ENCODE results near the gene CLEC4M.

CLEC4M gene

DNA sequence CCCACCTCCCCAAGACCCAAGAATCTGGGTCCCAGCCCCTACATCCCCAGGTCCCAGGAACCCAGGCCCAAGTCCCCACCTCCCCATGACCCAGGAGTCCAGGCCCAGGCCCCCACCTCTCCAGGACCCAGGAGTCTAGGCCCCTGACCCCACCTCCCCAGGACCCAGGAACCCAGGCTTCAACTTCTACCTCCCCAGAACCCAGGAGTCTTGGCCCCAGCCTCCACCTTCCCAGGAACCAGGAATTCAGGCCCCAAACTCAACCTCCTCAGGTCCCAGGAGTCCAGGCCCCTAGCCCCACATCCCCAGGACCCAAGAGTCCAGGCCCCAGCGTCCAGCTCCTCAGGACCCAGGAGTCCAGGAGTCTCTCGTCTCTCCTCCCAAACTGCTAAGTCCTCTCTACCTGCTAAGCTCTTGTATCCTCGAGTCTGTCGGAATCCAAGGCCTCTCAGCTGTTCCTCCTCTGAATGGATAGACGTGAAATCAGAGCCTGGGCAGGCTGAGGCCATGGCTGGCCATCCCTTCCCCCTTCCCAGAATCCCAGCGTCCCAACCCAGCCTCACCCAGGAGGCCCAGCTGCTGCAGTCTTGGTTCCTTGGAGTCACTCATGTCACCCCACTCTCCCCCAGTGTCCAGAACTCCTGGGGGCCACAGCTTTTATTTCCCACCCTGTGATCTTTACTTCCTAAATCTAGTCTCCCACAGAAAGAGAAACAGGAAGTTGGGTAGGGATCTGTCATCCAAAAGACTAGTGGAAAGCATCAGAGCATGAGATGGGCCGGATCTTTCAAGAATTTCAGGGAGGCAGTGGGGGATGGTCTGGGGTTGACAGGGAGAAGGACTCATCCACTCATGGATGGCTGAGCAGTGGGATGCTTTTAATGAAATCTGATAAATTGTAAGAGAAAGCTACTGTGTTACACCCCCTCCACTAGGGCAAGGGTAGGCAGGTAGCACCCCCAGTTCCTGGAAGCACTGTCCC, 15.8 kb upstream of the CLEC4M start, which contains the start of gene CD209:
Gene CD209, minus strand, starts transcription at position 632 of the 982 bp plus-strand sequence. Its CDS starts 23 bp downstream, at position 609.
- TF ChIP-seq GATA2 (IDR thresholded peaks at IDR 0.05; ENCODE audit: low read depth, low read length) (no peak), GATA3 (IDR thresholded peaks at IDR 0.05; ENCODE audit: low read depth, low read length) (no peak)

GRCh38 chr19:7748171-7748570, 14.9 kb upstream of the CLEC4M start:
- TF ChIP-seq GATA3 (IDR thresholded peaks at IDR 0.05; ENCODE audit: low read depth, low read length) (no peak), GATA2 (IDR thresholded peaks at IDR 0.05; ENCODE audit: low read depth, low read length) (no peak)

- TF ChIP-seq GATA3 (IDR thresholded peaks at IDR 0.05; ENCODE audit: low read depth, low read length) (no peak), GATA2 (IDR thresholded peaks at IDR 0.05; ENCODE audit: low read depth, low read length) (no peak)
These were observed 14.3 kb upstream of the CLEC4M start for GRCh38 chr19:7748756-7749155.

GRCh38 chr19:7751157-7751783, 11.8 kb upstream of the CLEC4M start:
- TF ChIP-seq GATA3 (IDR thresholded peaks at IDR 0.05; ENCODE audit: low read depth, low read length) (no peak), GATA2 (IDR thresholded peaks at IDR 0.05; ENCODE audit: low read depth, low read length) (no peak)

DNA sequence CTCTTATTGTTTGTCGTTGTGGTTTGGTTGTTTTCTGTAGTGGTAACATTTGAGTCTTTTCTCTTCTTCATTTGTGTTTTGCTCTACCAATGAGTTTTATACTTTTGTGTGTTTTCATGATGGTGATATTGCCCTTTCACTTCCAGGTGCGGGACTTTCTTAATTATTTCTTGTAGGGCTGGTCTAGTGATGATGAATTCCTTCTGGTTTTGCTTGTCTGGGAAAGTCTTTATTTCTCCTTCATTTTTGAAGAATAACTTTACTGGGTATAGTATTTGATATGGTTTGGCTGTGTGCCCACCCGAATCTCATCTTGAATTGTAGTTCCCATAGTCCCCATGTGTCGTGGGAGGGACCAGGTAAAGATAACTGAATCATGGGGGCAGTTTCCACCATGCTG, 6.8 kb upstream of the CLEC4M start:
- TF ChIP-seq GATA2 (IDR thresholded peaks at IDR 0.05; ENCODE audit: low read depth, low read length) (no peak), GATA3 (IDR thresholded peaks at IDR 0.05; ENCODE audit: low read depth, low read length) (no peak)

DNA sequence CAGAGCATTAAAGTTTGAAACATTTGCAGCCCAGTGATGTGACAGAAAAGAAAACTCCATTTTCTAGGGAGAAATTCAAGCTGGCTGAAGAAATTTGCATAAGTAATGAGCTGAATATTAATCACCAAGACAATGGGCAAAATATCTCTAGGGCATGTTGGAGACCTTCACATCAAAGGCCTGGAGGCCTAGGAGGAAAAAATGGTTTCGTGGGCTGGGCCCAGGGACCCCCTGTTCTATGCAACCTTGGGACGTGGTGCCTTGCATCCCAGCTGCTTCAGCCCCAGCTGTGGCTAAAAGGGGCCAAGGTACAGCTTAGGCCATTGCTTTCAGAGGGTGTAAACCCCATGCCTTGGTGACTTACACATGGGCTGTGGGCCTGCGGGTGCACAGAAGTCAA, 5.7 kb upstream of the CLEC4M start:
- TF ChIP-seq GATA2 (IDR thresholded peaks at IDR 0.05; ENCODE audit: low read depth, low read length) (no peak), GATA3 (IDR thresholded peaks at IDR 0.05; ENCODE audit: low read depth, low read length) (no peak)

DNA sequence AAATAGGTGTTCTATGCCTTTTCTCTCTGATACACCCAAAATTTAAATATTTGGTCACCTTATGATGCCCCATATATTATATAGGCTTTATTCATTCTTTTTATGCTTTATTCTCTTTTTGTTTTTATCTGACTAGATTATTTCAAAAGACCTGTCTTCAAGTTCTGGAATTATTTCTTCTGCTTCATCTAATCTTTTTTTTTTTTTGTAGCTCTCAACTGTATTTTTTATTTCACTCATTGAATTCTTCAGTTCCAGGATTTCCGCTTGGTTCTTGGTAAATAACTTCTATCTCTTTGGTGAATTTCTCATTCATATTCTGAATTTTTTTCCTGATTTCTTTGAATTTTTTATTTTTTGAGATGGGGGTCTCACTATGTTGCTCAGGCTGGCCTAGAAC, 3.9 kb upstream of the CLEC4M start:
- TF ChIP-seq GATA3 (IDR thresholded peaks at IDR 0.05; ENCODE audit: low read depth, low read length) (no peak), GATA2 (IDR thresholded peaks at IDR 0.05; ENCODE audit: low read depth, low read length) (no peak)

DNA sequence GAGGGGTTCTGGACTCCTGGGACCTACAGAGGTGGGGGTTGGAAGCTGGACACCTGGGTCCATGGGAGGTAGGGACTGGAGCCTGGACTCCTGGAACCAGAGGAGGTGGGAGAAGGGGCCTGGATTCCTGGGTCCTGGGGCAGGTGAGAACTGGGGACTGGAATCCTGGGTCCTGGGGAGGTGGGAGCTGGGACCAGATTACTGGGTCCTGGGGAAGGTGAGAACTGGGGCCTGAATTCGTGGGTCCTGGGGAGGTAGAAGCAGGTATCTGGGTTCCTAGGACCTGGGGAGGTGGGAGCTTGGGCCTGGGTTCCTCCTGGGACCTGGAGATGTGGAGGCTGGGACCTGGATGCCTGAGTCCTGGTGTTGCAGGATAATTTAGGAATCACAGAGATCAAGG, 653 bp downstream of the CLEC4M start:
- TF ChIP-seq GATA3 (IDR thresholded peaks at IDR 0.05; ENCODE audit: low read depth, low read length) (no peak), GATA2 (IDR thresholded peaks at IDR 0.05; ENCODE audit: low read depth, low read length) (no peak)

DNA sequence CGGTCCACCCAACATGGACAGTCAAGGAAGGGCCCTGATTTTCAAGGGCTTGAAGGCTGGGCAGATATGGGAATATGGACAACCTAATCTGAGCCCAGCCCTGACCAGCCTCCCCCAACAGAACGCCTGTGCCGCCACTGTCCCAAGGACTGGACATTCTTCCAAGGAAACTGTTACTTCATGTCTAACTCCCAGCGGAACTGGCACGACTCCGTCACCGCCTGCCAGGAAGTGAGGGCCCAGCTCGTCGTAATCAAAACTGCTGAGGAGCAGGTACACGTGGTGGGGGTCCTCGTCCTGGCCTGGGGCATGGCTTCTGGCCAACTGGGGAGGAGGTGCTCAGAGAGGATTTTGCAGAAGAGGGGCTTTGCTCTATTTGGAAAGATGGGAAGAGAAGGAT, 3.5 kb downstream of the CLEC4M start:
- no peak for TF ChIP-seq GATA2 (IDR thresholded peaks at IDR 0.05; ENCODE audit: low read depth, low read length)
- no peak for TF ChIP-seq GATA3 (IDR thresholded peaks at IDR 0.05; ENCODE audit: low read depth, low read length)

- TF ChIP-seq GATA3 (IDR thresholded peaks at IDR 0.05; ENCODE audit: low read depth, low read length) (no peak), GATA2 (IDR thresholded peaks at IDR 0.05; ENCODE audit: low read depth, low read length) (no peak)
These were observed 4.4 kb downstream of the CLEC4M start for GRCh38 chr19:7767487-7767886.

DNA sequence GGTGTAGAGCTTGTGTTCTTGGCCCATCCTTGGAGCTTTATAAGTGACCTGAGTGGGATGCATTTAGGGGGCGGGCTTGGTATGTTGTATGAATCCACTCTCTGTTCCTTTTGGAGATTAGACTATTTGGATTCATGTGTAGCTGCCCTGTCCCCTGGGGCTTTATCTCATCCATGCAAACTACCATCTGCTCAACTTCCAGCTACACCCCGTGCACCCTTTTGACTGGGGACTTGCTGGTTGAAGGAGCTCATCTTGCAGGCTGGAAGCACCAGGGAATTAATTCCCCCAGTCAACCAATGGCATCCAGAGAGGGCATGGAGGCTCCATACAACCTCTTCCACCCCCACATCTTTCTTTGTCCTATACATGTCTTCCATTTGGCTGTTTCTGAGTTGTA, 6.1 kb downstream of the CLEC4M start:
- TF ChIP-seq GATA2 (IDR thresholded peaks at IDR 0.05; ENCODE audit: low read depth, low read length) (no peak), GATA3 (IDR thresholded peaks at IDR 0.05; ENCODE audit: low read depth, low read length) (no peak)

GRCh38 chr19:7771072-7771471, 8.0 kb downstream of the CLEC4M start:
- TF ChIP-seq GATA3 (IDR thresholded peaks at IDR 0.05; ENCODE audit: low read depth, low read length) = no peak
- TF ChIP-seq GATA2 (IDR thresholded peaks at IDR 0.05; ENCODE audit: low read depth, low read length) = no peak

DNA sequence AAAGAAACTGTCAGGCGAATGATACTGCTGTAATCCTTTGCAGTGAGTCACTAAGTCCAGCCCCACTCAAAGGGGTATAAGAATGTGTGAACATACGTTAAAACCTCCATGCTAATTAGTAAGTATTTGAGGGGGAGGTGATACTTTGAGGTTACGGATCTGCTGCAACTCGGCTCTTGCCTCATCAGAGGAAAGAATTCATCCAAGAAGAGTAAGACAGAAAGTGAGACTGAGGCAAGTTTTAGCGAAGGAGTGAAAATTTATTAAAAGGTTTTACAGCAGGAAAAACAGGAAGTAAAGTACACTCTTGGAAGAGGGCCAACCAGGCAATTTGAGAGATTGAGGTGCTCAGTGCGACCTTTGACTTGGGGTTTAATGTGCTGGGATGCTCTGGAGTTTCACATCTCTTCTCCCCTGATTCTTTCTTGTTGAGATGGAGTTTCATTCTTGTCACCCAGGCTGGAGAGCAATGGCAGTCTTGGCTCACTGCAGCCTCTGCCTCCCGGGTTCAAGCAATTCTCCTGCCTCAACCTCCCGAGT, 9.8 kb downstream of the CLEC4M start:
- TF ChIP-seq GATA2 (IDR thresholded peaks at IDR 0.05; ENCODE audit: low read depth, low read length) = no peak

GRCh38 chr19:7773841-7774240, 10.8 kb downstream of the CLEC4M start:
- TF ChIP-seq GATA2 (IDR thresholded peaks at IDR 0.05; ENCODE audit: low read depth, low read length) = no peak
- TF ChIP-seq GATA3 (IDR thresholded peaks at IDR 0.05; ENCODE audit: low read depth, low read length) = no peak

- TF ChIP-seq GATA2 (IDR thresholded peaks at IDR 0.05; ENCODE audit: low read depth, low read length) = no peak
- no peak for TF ChIP-seq GATA3 (IDR thresholded peaks at IDR 0.05; ENCODE audit: low read depth, low read length)
These were observed 12.7 kb downstream of the CLEC4M start for GRCh38 chr19:7775761-7776160.

Measured in SH-SY5Y (cell line).